ENCODE data around the gene LRRC43.

LRRC43 gene

GRCh38 chr12:122225683-122226365 is 42.9 kb downstream of the LRRC43 start, which contains the start of gene DIABLO:
Gene DIABLO, minus strand, starts transcription at chr12:122226052. Its CDS starts 38 bp downstream, at chr12:122226014.
- DNase-seq (ENCODE audit: low read depth), result peak; percentile 99

- no peak for DNase-seq (ENCODE audit: low read depth)
These were observed 43.6 kb downstream of the LRRC43 start for GRCh38 chr12:122226366-122227125.

GRCh38 chr12:122227341-122227740 is 44.4 kb downstream of the LRRC43 start:
- DNase-seq (ENCODE audit: low read depth), result peak; percentile 39

GRCh38 chr12:122228092-122228491 is 45.2 kb downstream of the LRRC43 start:
- DNase-seq (ENCODE audit: low read depth), result no peak

GRCh38 chr12:122230798-122231197 is 47.9 kb downstream of the LRRC43 start:
- no peak for DNase-seq (ENCODE audit: low read depth)

- no peak for DNase-seq (ENCODE audit: low read depth)
These were observed 49.8 kb downstream of the LRRC43 start for GRCh38 chr12:122232691-122233090.

GRCh38 chr12:122235741-122236140 is 52.8 kb downstream of the LRRC43 start:
- no peak for DNase-seq (ENCODE audit: low read depth)

GRCh38 chr12:122238861-122239260 is 55.9 kb downstream of the LRRC43 start:
- no peak for DNase-seq (ENCODE audit: low read depth)

GRCh38 chr12:122243965-122244364 is 61.0 kb downstream of the LRRC43 start:
- DNase-seq (ENCODE audit: low read depth), result no peak

- DNase-seq (ENCODE audit: low read depth), result no peak
These were observed 61.8 kb downstream of the LRRC43 start for GRCh38 chr12:122244565-122245371.

GRCh38 chr12:122245553-122245952 is 62.6 kb downstream of the LRRC43 start:
- no peak for DNase-seq (ENCODE audit: low read depth)

- DNase-seq (ENCODE audit: low read depth), result no peak
These were observed 67.1 kb downstream of the LRRC43 start for GRCh38 chr12:122250047-122250446.

GRCh38 chr12:122250536-122250935 is 67.6 kb downstream of the LRRC43 start:
- no peak for DNase-seq (ENCODE audit: low read depth)
